Neural crest cell (in vitro differentiated cells): Measurements from ENCODE around the gene USP37. TPM values are rescaled to one million over a fixed set of nuclear protein-coding genes. Genes with fewer than 3 reads are reported as not detected.

Source experiments
- DNase-seq: peaks from one replicate; pipeline ENCODE4 v3.0.0; 2021; ENCODE audit warnings: low read depth, mixed read lengths, low spot score
- H3K27ac Mint-ChIP-seq: one replicate; pipeline ENCODE4 v1.8.0; 2021; ENCODE audit warnings: mild to moderate bottlenecking, mixed read lengths; ENCODE audit not compliant: unreplicated experiment
- H3K27me3 Mint-ChIP-seq: 2 replicates; pipeline ENCODE4 v1.8.0; 2021; ENCODE audit warnings: low read depth, mild to moderate bottlenecking, mixed read lengths
- H3K36me3 Mint-ChIP-seq: 2 replicates; pipeline ENCODE4 v1.8.0; 2021; ENCODE audit warnings: low read depth, mild to moderate bottlenecking, mixed read lengths
- H3K4me1 Mint-ChIP-seq: 2 replicates; pipeline ENCODE4 v1.8.0; 2021; ENCODE audit warnings: mixed read lengths
- H3K4me3 Mint-ChIP-seq: one replicate; pipeline ENCODE4 v1.8.0; 2021; ENCODE audit warnings: mild to moderate bottlenecking, mixed read lengths
- H3K9me3 Mint-ChIP-seq: 2 replicates; pipeline ENCODE4 v1.8.0; 2021; ENCODE audit warnings: mixed read lengths
- CTCF ChIP-seq: fragments of 200-600 bp; sonication (generic); conservative IDR thresholded peaks from 2 replicates; pipeline ENCODE4 v1.5.0; 2021; ENCODE audit warnings: antibody characterized with exemption, mild to moderate bottlenecking
- total RNA-seq: library from RNA; stranded (reverse); gene quantifications from 2 replicates; pipeline ENCODE4 v1.2.1, GENCODE V29; 2021

USP37 gene
- total RNA-seq, 1 donor from 2014 or later, result 29.1 TPM

- H3K27me3 Mint-ChIP-seq, result no peaks in the 10 kb centered on the region
- no peak overlapping the region for H3K4me3 Mint-ChIP-seq
- no peak overlapping the region for H3K27ac Mint-ChIP-seq
- no peak for DNase-seq
- peaks cover 4% of the 10 kb centered on the region for H3K36me3 Mint-ChIP-seq
- no peaks in the 10 kb centered on the region for H3K9me3 Mint-ChIP-seq
- H3K4me1 Mint-ChIP-seq, result no peaks in the 10 kb centered on the region
- no peak for TF ChIP-seq CTCF
These were observed 20.2 kb downstream of the USP37 start for GRCh38 chr2:218547978-218548377.

DNA sequence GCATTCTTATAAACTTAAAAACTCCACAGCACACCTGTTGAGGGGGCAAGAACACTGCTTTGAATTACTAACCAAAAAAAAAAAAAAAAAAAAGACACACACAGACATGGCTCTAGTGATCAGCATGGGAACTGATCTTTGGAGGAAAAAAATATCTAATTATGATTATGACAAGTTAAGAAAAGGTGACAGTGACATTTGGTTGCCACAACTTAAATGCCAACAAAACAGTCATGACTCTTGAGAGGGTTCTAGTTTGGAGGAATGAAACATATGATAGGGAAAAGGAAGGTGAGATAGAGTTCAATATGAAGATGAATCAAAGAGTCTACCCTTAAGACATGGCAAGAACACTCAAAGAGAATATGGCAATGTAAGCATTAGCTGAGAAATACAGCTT, 20.6 kb downstream of the USP37 start:
- DNase-seq, result no peak
- Mint-ChIP-seq H3K27ac (no peak overlapping the region), H3K27me3 (no peaks in the 10 kb centered on the region), H3K9me3 (no peaks in the 10 kb centered on the region), H3K4me1 (no peaks in the 10 kb centered on the region), H3K36me3 (peaks cover 3% of the 10 kb centered on the region), H3K4me3 (no peak overlapping the region)
- no peak for TF ChIP-seq CTCF

DNA sequence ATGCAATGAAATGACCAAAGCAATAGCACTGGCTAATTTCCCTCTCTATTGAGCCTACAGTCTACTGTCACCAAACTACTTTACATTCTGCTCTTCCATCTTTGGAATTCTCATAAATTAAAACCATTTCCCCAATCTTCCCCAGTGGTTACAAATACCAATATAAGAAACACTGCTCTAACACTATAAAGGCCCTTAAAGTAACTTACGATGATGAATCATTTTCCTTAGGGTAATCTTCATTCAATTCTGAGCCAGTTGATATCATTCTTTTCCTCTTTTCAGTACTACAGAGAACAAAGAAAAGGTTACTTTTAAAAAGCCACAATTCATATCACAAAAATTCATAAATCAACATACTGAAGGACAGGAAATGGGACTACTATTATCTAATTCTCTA, 22.1 kb downstream of the USP37 start:
- H3K4me3 Mint-ChIP-seq, result no peak overlapping the region
- H3K9me3 Mint-ChIP-seq, result no peaks in the 10 kb centered on the region
- H3K36me3 Mint-ChIP-seq, result peaks cover 6% of the 10 kb centered on the region
- no peaks in the 10 kb centered on the region for H3K4me1 Mint-ChIP-seq
- H3K27ac Mint-ChIP-seq, result no peak overlapping the region
- no peak for DNase-seq
- TF ChIP-seq CTCF, result no peak
- no peaks in the 10 kb centered on the region for H3K27me3 Mint-ChIP-seq

DNA sequence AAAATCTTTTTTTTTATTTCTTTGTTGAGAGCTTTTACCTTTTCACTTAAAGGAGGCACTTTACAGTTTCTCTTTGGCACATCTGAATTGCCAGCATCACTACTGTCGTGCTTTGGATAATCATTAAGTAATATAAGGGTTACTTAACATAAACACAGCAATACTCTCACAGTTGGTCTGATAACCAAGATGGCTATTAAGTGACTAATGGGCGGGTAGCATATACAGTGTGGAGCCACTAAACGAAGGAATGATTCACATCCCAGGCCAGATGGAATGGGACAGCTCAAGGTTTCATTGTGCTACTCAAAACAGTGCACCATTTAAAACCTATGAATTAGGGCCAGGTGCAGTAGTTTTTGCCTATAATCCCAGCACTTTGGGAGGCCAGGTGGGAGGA, 28.1 kb downstream of the USP37 start:
- Mint-ChIP-seq H3K27me3 (no peaks in the 10 kb centered on the region), H3K27ac (no peak overlapping the region), H3K4me3 (no peak overlapping the region), H3K9me3 (no peaks in the 10 kb centered on the region), H3K36me3 (peaks cover 10% of the 10 kb centered on the region), H3K4me1 (no peaks in the 10 kb centered on the region)
- no peak for TF ChIP-seq CTCF
- no peak for DNase-seq

DNA sequence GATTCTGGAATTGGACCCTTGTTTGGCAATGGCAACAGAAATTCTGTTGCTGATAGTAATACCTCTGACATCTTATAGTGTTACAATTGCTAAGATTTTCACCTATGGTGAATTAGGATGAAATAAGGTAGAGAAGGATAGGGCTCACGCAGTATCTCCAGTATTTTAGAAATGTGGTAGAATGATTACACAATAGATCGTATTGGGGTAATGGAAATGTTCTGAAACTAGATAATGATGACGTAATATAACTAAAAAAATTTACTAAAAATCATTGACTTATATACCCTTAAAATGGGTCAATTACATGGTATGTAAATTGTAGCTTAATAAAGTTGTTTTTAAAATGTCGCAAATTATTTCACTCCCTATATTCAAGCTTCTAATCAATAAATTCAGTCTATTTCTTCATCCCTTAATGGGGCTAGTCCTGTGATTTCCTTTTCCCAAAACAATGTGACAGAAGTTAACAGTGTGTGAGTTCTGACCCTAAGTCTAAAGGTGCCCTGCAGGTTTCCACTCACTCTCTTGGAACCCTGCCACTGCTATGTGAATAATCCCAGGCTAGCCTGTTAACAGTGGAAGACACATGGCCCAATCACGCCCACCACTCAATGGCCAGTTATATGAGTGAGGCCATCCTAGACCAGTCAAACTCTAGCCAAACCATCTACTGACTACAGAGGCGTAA, 31.2 kb downstream of the USP37 start:
- Mint-ChIP-seq H3K4me1 (no peaks in the 10 kb centered on the region), H3K9me3 (no peaks in the 10 kb centered on the region), H3K27ac (no peak overlapping the region), H3K4me3 (no peak overlapping the region), H3K36me3 (peaks cover 7% of the 10 kb centered on the region), H3K27me3 (no peaks in the 10 kb centered on the region)
- TF ChIP-seq CTCF, result no peak
- no peak for DNase-seq
